HepG2 (cell line): ENCODE results near the gene UCP3. TPM values are rescaled to one million over a fixed set of nuclear protein-coding genes. Genes with fewer than 3 reads are reported as not detected.

Source experiments
- E2F1 ChIP-seq: sonication (generic); formaldehyde crosslinking; IDR thresholded peaks from 2 replicates; pipeline ENCODE4 v1.5.0; 2020; ENCODE audit warnings: missing genetic modification reagents
- ETS1 ChIP-seq: sonication (generic); formaldehyde crosslinking; IDR thresholded peaks from 2 replicates; pipeline ENCODE4 v1.4.0; 2020; ENCODE audit warnings: missing genetic modification reagents
- FUBP1 ChIP-seq: sonication (generic); formaldehyde crosslinking; IDR thresholded peaks from 2 replicates; pipeline ENCODE4 v1.5.1; 2020; ENCODE audit warnings: missing genetic modification reagents, mild to moderate bottlenecking, borderline replicate concordance
- MLX ChIP-seq: IDR thresholded peaks from 2 replicates; pipeline ENCODE4 v1.6.1; 2016
- PREB ChIP-seq: sonication (generic); formaldehyde crosslinking; IDR thresholded peaks from 2 replicates; pipeline ENCODE4 v1.4.0; 2020; ENCODE audit warnings: missing genetic modification reagents
- SALL1 ChIP-seq: sonication (generic); formaldehyde crosslinking; IDR thresholded peaks from 2 replicates; pipeline ENCODE4 v1.8.0; 2022; ENCODE audit warnings: mild to moderate bottlenecking, missing genetic modification reagents
- SCMH1 ChIP-seq: sonication (generic); formaldehyde crosslinking; IDR thresholded peaks from 2 replicates; pipeline ENCODE4 v1.9.0; 2021; ENCODE audit warnings: missing genetic modification reagents, mild to moderate bottlenecking, borderline replicate concordance
- SNRNP70 ChIP-seq: fragments of 200-400 bp; formaldehyde crosslinking; IDR thresholded peaks from 2 replicates; pipeline ENCODE4 v1.6.1; 2017; ENCODE audit warnings: mild to moderate bottlenecking, low read depth, low read length, moderate library complexity
- STAT6 ChIP-seq: sonication (generic); formaldehyde crosslinking; IDR thresholded peaks from 2 replicates; pipeline ENCODE4 v1.4.0; 2020; ENCODE audit warnings: missing genetic modification reagents, mild to moderate bottlenecking, borderline replicate concordance
- TCF7L2 ChIP-seq: IDR thresholded peaks from 2 replicates; pipeline ENCODE4 v1.6.1; 2011; ENCODE audit warnings: mild to moderate bottlenecking, low read depth, low read length, moderate library complexity
- ZBTB38 ChIP-seq: sonication (generic); formaldehyde crosslinking; IDR thresholded peaks from 2 replicates; pipeline ENCODE4 v1.5.1; 2020; ENCODE audit warnings: mild to moderate bottlenecking, missing genetic modification reagents
- ZFP1 ChIP-seq: IDR thresholded peaks from 2 replicates; pipeline ENCODE4 v1.6.1; 2016
- ZNF17 ChIP-seq: sonication (generic); formaldehyde crosslinking; IDR thresholded peaks from 2 replicates; pipeline ENCODE4 v1.5.0; 2020; ENCODE audit warnings: mild to moderate bottlenecking, missing genetic modification reagents
- ZNF335 ChIP-seq: sonication (generic); formaldehyde crosslinking; IDR thresholded peaks from 2 replicates; pipeline ENCODE4 v1.4.0; 2020; ENCODE audit warnings: missing genetic modification reagents
- ZNF510 ChIP-seq: sonication (generic); formaldehyde crosslinking; IDR thresholded peaks from 2 replicates; pipeline ENCODE4 v1.4.0; 2020; ENCODE audit warnings: low read depth, mild to moderate bottlenecking, missing genetic modification reagents
- ZNF703 ChIP-seq: sonication (generic); formaldehyde crosslinking; IDR thresholded peaks from 2 replicates; pipeline ENCODE4 v1.5.1; 2020; ENCODE audit warnings: missing genetic modification reagents, mild to moderate bottlenecking, moderate library complexity, borderline replicate concordance
- ZNF710 ChIP-seq: sonication (generic); formaldehyde crosslinking; IDR thresholded peaks from 2 replicates; pipeline ENCODE4 v1.5.0; 2020; ENCODE audit warnings: mild to moderate bottlenecking, missing genetic modification reagents, borderline replicate concordance
- polyA plus RNA-seq, 8 experiments: library from polyadenylated mRNA; depleted of rRNA in 3 of 8; stranded (reverse) in 7 of 8; unstranded in 1 of 8; fragments of >200 nt; fragmentation: Illumina TruSeq in 4 of 8; extraction: Trizol in 4 of 8; gene quantifications; 2 replicates each; pipeline versions ENCODE4 v1.2.1 to v1.2.3, GENCODE V29; 2011 to 2016; ENCODE audit warnings: low read depth in 4 of 8, missing spikeins in 1 of 8, mixed read lengths in 1 of 8; ENCODE audit not compliant: insufficient read depth in 1 of 8
- total RNA-seq, 5 experiments: library from RNA; depleted of rRNA; stranded (reverse); fragments of >200 nt; fragmentation: Illumina TruSeq; extraction: Trizol; gene quantifications; 2 replicates each; pipeline ENCODE4 v1.2.3, GENCODE V29; 2016; ENCODE audit warnings: low read depth in 1 of 5

Gene UCP3
- total and polyA plus RNA-seq, 2 of the 13 experiments (the other 11 are each of a cell fraction or from before 2014, with no cell fraction given) = 0.37 TPM; not detected in 1

GRCh38 chr11:73950869-73951710 is 57.8 kb downstream of the UCP3 start, which contains the start of gene DNAJB13 (continued):
- TF ChIP-seq ZNF710 (CRISPR knock-in tag) (no peak), ZBTB38 (peak; percentile 14; the same call in 1 of the 2 replicates), SALL1 (peak; percentile 69), ZNF510 (CRISPR knock-in tag) (no peak), ZNF703 (CRISPR knock-in tag) (no peak), SNRNP70 (no peak), ZNF335 (CRISPR knock-in tag) (no peak), STAT6 (CRISPR knock-in tag) (no peak), TCF7L2 (no peak), ETS1 (CRISPR knock-in tag) (no peak), ZNF17 (CRISPR knock-in tag) (no peak), ZFP1 (CRISPR knock-in tag) (no peak), E2F1 (CRISPR knock-in tag) (no peak), FUBP1 (CRISPR knock-in tag) (no peak), MLX (CRISPR knock-in tag) (0 out of 2 replicates have a peak, but pooled peaks have one; percentile 25), PREB (CRISPR knock-in tag) (no peak), SCMH1 (no peak)
